H1 (cell line): ENCODE measurements around the gene SPAG4. TPM values are rescaled to one million over a fixed set of nuclear protein-coding genes. Genes with fewer than 3 reads are reported as not detected.

Experiments
- CTCF ChIA-PET: fragments of 300-600 bp; sonication (Branson Sonifier 250); formaldehyde crosslinking; loops from one replicate; lab custom pipeline; 2021; ENCODE audit not compliant: partially characterized antibody; lab: Charles Lee
- POLR2A ChIA-PET: fragments of 300-600 bp; sonication (Branson Sonifier 250); formaldehyde crosslinking; loops from one replicate; lab custom pipeline; 2021; ENCODE audit warnings: inconsistent platforms; ENCODE audit not compliant: partially characterized antibody; lab: Charles Lee
- DNase-seq, 2 experiments: peaks; one replicate each; pipeline versions ENCODE4 v3.0.0 to v3.0.0-alpha.2; 2010 to 2022; ENCODE audit warnings: low spot score in 2 of 2, low read depth in 1 of 2, mixed read lengths in 1 of 2
- FAIRE-seq: peaks from 2 replicates; lab custom pipeline; 2011; peaks lifted over from hg19 to GRCh38; lab: Jason Lieb, UNC
- H2AFZ ChIP-seq: 2 replicates; pipeline ENCODE4 v1.8.1; 2012; ENCODE audit warnings: low read length, inconsistent platforms
- H2AK5ac ChIP-seq: 2 replicates; pipeline ENCODE4 v1.6.1; 2013; ENCODE audit warnings: low read depth, low read length
- H2BK120ac ChIP-seq: replicated peaks from 2 replicates; pipeline ENCODE3; 2013; ENCODE audit warnings: low read depth, low read length, inconsistent platforms
- H2BK12ac ChIP-seq: 2 replicates; pipeline ENCODE4 v1.6.1; 2013; ENCODE audit warnings: low read depth, low read length
- H2BK15ac ChIP-seq: 2 replicates; pipeline ENCODE4 v1.6.1; 2013; ENCODE audit warnings: low read length
- H2BK20ac ChIP-seq: 2 replicates; pipeline ENCODE4 v1.6.1; 2013; ENCODE audit warnings: low read length
- H2BK5ac ChIP-seq: 2 replicates; pipeline ENCODE4 v1.6.1; 2013; ENCODE audit warnings: low read depth, low read length
- H3K14ac ChIP-seq: 2 replicates; pipeline ENCODE4 v1.6.1; 2013; ENCODE audit warnings: inconsistent platforms; ENCODE audit not compliant: insufficient read length
- H3K18ac ChIP-seq: 2 replicates; pipeline ENCODE4 v1.6.1; 2013; ENCODE audit warnings: low read length; ENCODE audit errors: extremely low read depth
- H3K23ac ChIP-seq: 2 replicates; pipeline ENCODE4 v1.6.1; 2013; ENCODE audit warnings: inconsistent platforms; ENCODE audit not compliant: insufficient read length
- H3K23me2 ChIP-seq: 2 replicates; pipeline ENCODE4 v1.6.1; 2013; ENCODE audit warnings: low read depth, low read length
- H3K27ac ChIP-seq: 2 replicates; pipeline ENCODE4 v1.6.1; 2011; ENCODE audit warnings: low read depth, low read length, inconsistent platforms
- H3K27me3 ChIP-seq, 4 experiments: replicated peaks in 1 of 4; 1 replicate in 1 of 4; 2 replicates in 3 of 4; pipeline versions ENCODE4 v1.6.1 to v1.8.1; 2011 to 2013; ENCODE audit warnings: low read length in 3 of 4, mild to moderate bottlenecking in 3 of 4, inconsistent platforms in 2 of 4, mixed read lengths in 2 of 4, moderate library complexity in 1 of 4; ENCODE audit not compliant: control insufficient read depth in 3 of 4, insufficient read depth in 3 of 4; ENCODE audit errors: extremely low read depth in 1 of 4
- H3K36me3 ChIP-seq, 4 experiments: 2 replicates each; pipeline versions ENCODE4 v1.6.1 to v1.8.1; 2011 to 2013; ENCODE audit warnings: mild to moderate bottlenecking in 4 of 4, low read length in 3 of 4, moderate library complexity in 2 of 4, control low read depth in 1 of 4, inconsistent platforms in 1 of 4; ENCODE audit not compliant: insufficient read depth in 4 of 4, control insufficient read depth in 2 of 4
- H3K4ac ChIP-seq: replicated peaks from 2 replicates; pipeline ENCODE3; 2013; ENCODE audit warnings: low read length, low read depth, mixed read lengths, inconsistent platforms; ENCODE audit not compliant: insufficient read length
- H3K4me1 ChIP-seq, 4 experiments: replicated peaks in 1 of 4; 1 replicate in 1 of 4; 2 replicates in 3 of 4; pipeline versions ENCODE4 v1.6.1 to v1.8.1; 2011 to 2013; ENCODE audit warnings: low read length in 3 of 4, inconsistent platforms in 2 of 4, mixed read lengths in 1 of 4; ENCODE audit not compliant: insufficient read depth in 4 of 4, control insufficient read depth in 3 of 4
- H3K4me2 ChIP-seq, 2 experiments: 2 replicates each; pipeline versions ENCODE4 v1.6.1 to v1.8.1; 2011 to 2013; ENCODE audit warnings: low read depth in 2 of 2, low read length in 2 of 2, control low read depth in 1 of 2, inconsistent platforms in 1 of 2, mild to moderate bottlenecking in 1 of 2; ENCODE audit not compliant: insufficient read depth in 1 of 2
- H3K4me3 ChIP-seq, 4 experiments: fragments of 200-600, 300-600 bp in 1 of 4; sonication (generic), shearing (Covaris generic), sonication (Bioruptor Twin) in 1 of 4; 2 replicates each; pipeline versions ENCODE4 v1.5.1 to v1.8.1; 2011 to 2016; ENCODE audit warnings: low read length in 4 of 4, low read depth in 3 of 4, control low read depth in 2 of 4, inconsistent platforms in 2 of 4, mild to moderate bottlenecking in 2 of 4, mixed read lengths in 1 of 4, moderate library complexity in 1 of 4; ENCODE audit not compliant: insufficient read depth in 2 of 4; ENCODE audit errors: extremely low read depth in 1 of 4
- H3K56ac ChIP-seq: replicated peaks from 2 replicates; pipeline ENCODE3; 2013; ENCODE audit warnings: low read depth, mild to moderate bottlenecking, mixed read lengths, low read length, inconsistent platforms; ENCODE audit not compliant: insufficient read length
- H3K79me1 ChIP-seq: 2 replicates; pipeline ENCODE4 v1.6.1; 2013; ENCODE audit warnings: low read depth, low read length, control low read depth
- H3K79me2 ChIP-seq, 2 experiments: 2 replicates each; pipeline versions ENCODE4 v1.6.1 to v1.8.1; 2012 to 2013; ENCODE audit warnings: low read length in 2 of 2, mild to moderate bottlenecking in 2 of 2, inconsistent platforms in 1 of 2; ENCODE audit not compliant: insufficient read depth in 2 of 2, control insufficient read depth in 1 of 2
- H3K9ac ChIP-seq, 4 experiments: replicated peaks in 1 of 4; 1 replicate in 1 of 4; 2 replicates in 3 of 4; pipeline versions ENCODE4 v1.6.1 to v1.8.1; 2011 to 2013; ENCODE audit warnings: low read depth in 3 of 4, low read length in 3 of 4, control low read depth in 2 of 4, mild to moderate bottlenecking in 2 of 4, moderate library complexity in 2 of 4, inconsistent platforms in 1 of 4; ENCODE audit errors: extremely low read depth in 1 of 4
- H3K9me3 ChIP-seq, 2 experiments: 2 replicates each; pipeline versions ENCODE4 v1.6.1 to v1.8.1; 2012 to 2013; ENCODE audit warnings: mild to moderate bottlenecking in 2 of 2, moderate library complexity in 2 of 2, control low read depth in 1 of 2, inconsistent platforms in 1 of 2, low read depth in 1 of 2, low read length in 1 of 2, mixed read lengths in 1 of 2; ENCODE audit not compliant: insufficient read depth in 2 of 2
- H4K20me1 ChIP-seq, 2 experiments: replicated peaks in 1 of 2; 2 replicates each; pipeline versions ENCODE3 to v1.8.1; 2011 to 2013; ENCODE audit warnings: inconsistent platforms in 2 of 2, low read length in 2 of 2, mild to moderate bottlenecking in 1 of 2; ENCODE audit not compliant: insufficient read depth in 2 of 2, control insufficient read depth in 1 of 2
- H4K5ac ChIP-seq: 2 replicates; pipeline ENCODE4 v1.6.1; 2013; ENCODE audit warnings: low read length, low read depth, mixed read lengths, inconsistent platforms; ENCODE audit not compliant: insufficient read length
- H4K8ac ChIP-seq: 2 replicates; pipeline ENCODE4 v1.8.0; 2013; ENCODE audit warnings: mild to moderate bottlenecking, moderate library complexity, low read length, inconsistent platforms; ENCODE audit not compliant: insufficient read depth; ENCODE audit errors: extremely low read depth
- H4K91ac ChIP-seq: replicated peaks from 2 replicates; pipeline ENCODE3; 2013; ENCODE audit warnings: low read length, mixed read lengths, inconsistent platforms; ENCODE audit not compliant: insufficient read length
- BACH1 ChIP-seq: IDR thresholded peaks from 2 replicates; pipeline ENCODE4 v1.6.1; 2012; ENCODE audit warnings: low read length, improper control_type of control experiment
- JUN ChIP-seq: IDR thresholded peaks from 2 replicates; pipeline ENCODE4 v1.6.1; 2011; ENCODE audit warnings: low read depth, mild to moderate bottlenecking, improper control_type of control experiment, low read length
- WGBS, 2 experiments: shearing (Covaris generic) in 1 of 2; methylation state at CpG; one replicate each; pipeline versions ENCODE4 v1.1.6 to v1.1.7; 2013 to 2015; ENCODE audit warnings: low lambda C conversion rate in 2 of 2, mixed read lengths in 2 of 2, inconsistent platforms in 1 of 2, low coverage in 1 of 2, missing lambda C conversion rate in 1 of 2; ENCODE audit not compliant: insufficient replicate concordance in 2 of 2, insufficient coverage in 1 of 2, insufficient read length in 1 of 2; ENCODE audit errors: extremely low coverage in 1 of 2, missing lambda C conversion rate in 1 of 2; 5-methylcytosine and 5-hydroxymethylcytosine counted together
- polyA plus RNA-seq, 7 experiments: library from polyadenylated mRNA; depleted of rRNA in 3 of 7; stranded (reverse) in 5 of 7; unstranded in 2 of 7; fragments of >200 nt in 5 of 7; fragments of 200-250 nt in 2 of 7; gene quantifications; 1 replicate in 5 of 7; 2 replicates in 1 of 7; 4 replicates in 1 of 7; pipeline versions ENCODE4 v1.2.1 to v1.2.3, GENCODE V29; 2011 to 2013; ENCODE audit warnings: missing spikeins in 2 of 7, mixed read lengths in 2 of 7
- total RNA-seq: library from RNA; stranded (reverse); fragmentation: NEBNext Ultra II Directional; extraction: Animal tissue kit (Norgen Biotek cat#: 25700); gene quantifications from 2 replicates; pipeline ENCODE4 v1.2.1, GENCODE V29; 2021

Gene SPAG4
- total and polyA plus RNA-seq, 2 of the 8 experiments (the other 6 are each of a cell fraction or from before 2014, with no cell fraction given), result 2.4 to 6.0 TPM

DNA sequence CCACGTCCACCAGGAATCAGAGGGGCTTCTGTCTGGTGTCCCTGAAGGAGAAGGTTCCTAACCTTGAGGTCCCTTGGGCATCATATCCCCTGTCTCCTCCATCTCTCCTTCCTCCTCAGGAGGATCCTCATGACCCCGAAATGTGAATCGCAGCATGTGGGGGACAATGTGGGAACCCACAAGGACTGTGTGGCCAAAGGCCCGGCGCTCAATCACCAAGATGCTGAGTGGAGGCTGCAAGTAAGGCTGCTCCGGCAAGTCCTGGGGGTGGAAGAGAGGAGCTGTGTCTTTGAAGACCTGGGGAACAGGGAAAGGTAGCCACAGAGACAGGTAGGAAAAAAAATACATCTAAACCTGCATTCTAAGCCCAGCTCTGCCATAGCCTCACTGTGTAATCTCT is 36.4 kb upstream of the SPAG4 start:
- DNase-seq (no peak), FAIRE-seq (no peak)
- no peaks in the 10 kb centered on the region for H3K36me3 ChIP-seq
- H4K20me1 ChIP-seq, result no peaks in the 10 kb centered on the region
- no peaks in the 10 kb centered on the region for H3K9me3 ChIP-seq
- H3K79me1 ChIP-seq, result no peaks in the 10 kb centered on the region
- no peak overlapping the region for H2AFZ ChIP-seq
- no peak overlapping the region for H2BK12ac ChIP-seq
- no peak overlapping the region for H3K9ac ChIP-seq
- no peaks in the 10 kb centered on the region for H3K27me3 ChIP-seq
- 87% methylated on average over 6 of the region's 6 CpGs; no CpG with 5 or more reads in 1 of the 2 experiments for WGBS, 2 experiments
- no peak overlapping the region for H3K18ac ChIP-seq
- H2BK5ac ChIP-seq, result no peak overlapping the region
- no peak overlapping the region for H4K5ac ChIP-seq
- no peak overlapping the region for H3K4ac ChIP-seq
- H3K56ac ChIP-seq, result no peak overlapping the region
- no peak overlapping the region for H3K4me3 ChIP-seq
- H3K14ac ChIP-seq, result no peak overlapping the region
- H3K4me2 ChIP-seq, result no peak overlapping the region
- no peak overlapping the region for H2BK15ac ChIP-seq
- H3K27ac ChIP-seq, result no peak overlapping the region
- H3K4me1 ChIP-seq, result no peaks in the 10 kb centered on the region
- H2AK5ac ChIP-seq, result no peak overlapping the region
- H2BK120ac ChIP-seq, result no peak overlapping the region
- ChIA-PET CTCF (interaction anchor here (1.0 to 1.7 kb wide), 4 partner anchors 10 to 411 kb away, joined by 3 to 6 read pairs (median 4); no protein-coding TSS in a partner anchor), POLR2A (interaction anchor here (0.9 to 1.7 kb wide), 2 partner anchors 18 to 124 kb away, joined by 3 to 4 read pairs; partner anchors contain the start of gene CEP250)
- no peaks in the 10 kb centered on the region for H3K79me2 ChIP-seq
- no peak overlapping the region for H3K23ac ChIP-seq
- H3K23me2 ChIP-seq, result peaks cover 3% of the 10 kb centered on the region; the same call in 1 of the 2 replicates
- no peak overlapping the region for H2BK20ac ChIP-seq
- no peak overlapping the region for H4K8ac ChIP-seq
- no peak overlapping the region for H4K91ac ChIP-seq
- TF ChIP-seq JUN (no peak), BACH1 (no peak)
